CD4-positive, alpha-beta T cell treated with Interleukin-2 at 100 ng/mL for 4 hours (primary cell): ENCODE data around the gene NOD2.

Experiments used
- DNase-seq: peaks from one replicate; pipeline ENCODE4 v3.0.0-alpha.2; 2020; ENCODE audit warnings: low spot score

The NOD2 gene

GRCh38 chr16:50742576-50743200, 49.3 kb downstream of the NOD2 start:
- peak; percentile 55 for DNase-seq

GRCh38 chr16:50743581-50744225, 50.3 kb downstream of the NOD2 start:
- DNase-seq = no peak

GRCh38 chr16:50744881-50745280, 51.5 kb downstream of the NOD2 start:
- peak; percentile 56 for DNase-seq

GRCh38 chr16:50745940-50746339, 52.5 kb downstream of the NOD2 start:
- DNase-seq = no peak

- peak; percentile 78 for DNase-seq
Measured at GRCh38 chr16:50747207-50747956, 54.0 kb downstream of the NOD2 start.

GRCh38 chr16:50751528-50751927, 58.1 kb downstream of the NOD2 start:
- no peak for DNase-seq

- DNase-seq = peak; percentile 33
Measured at GRCh38 chr16:50752471-50753235, 59.2 kb downstream of the NOD2 start.

GRCh38 chr16:50756473-50756872, 63.1 kb downstream of the NOD2 start:
- DNase-seq = no peak

GRCh38 chr16:50761267-50761666, 67.9 kb downstream of the NOD2 start:
- no peak for DNase-seq

GRCh38 chr16:50762241-50762640, 68.8 kb downstream of the NOD2 start:
- no peak for DNase-seq

- no peak for DNase-seq
Measured at GRCh38 chr16:50763211-50763610, 69.8 kb downstream of the NOD2 start.

GRCh38 chr16:50765260-50765659, 71.9 kb downstream of the NOD2 start:
- no peak for DNase-seq

- no peak for DNase-seq
Measured at GRCh38 chr16:50765861-50766260, 72.5 kb downstream of the NOD2 start.

- no peak for DNase-seq
Measured at GRCh38 chr16:50767197-50767596, 73.8 kb downstream of the NOD2 start.

- no peak for DNase-seq
Measured at GRCh38 chr16:50771366-50771765, 78.0 kb downstream of the NOD2 start.

GRCh38 chr16:50774405-50774804, 81.0 kb downstream of the NOD2 start:
- DNase-seq = no peak

GRCh38 chr16:50774960-50775359, 81.6 kb downstream of the NOD2 start:
- DNase-seq = no peak

- no peak for DNase-seq
Measured at GRCh38 chr16:50776037-50776436, 82.6 kb downstream of the NOD2 start.

- DNase-seq = no peak
Measured at GRCh38 chr16:50778284-50779163, 85.1 kb downstream of the NOD2 start.

GRCh38 chr16:50781043-50781442, 87.6 kb downstream of the NOD2 start:
- peak; percentile 36 for DNase-seq

GRCh38 chr16:50781518-50781917, 88.1 kb downstream of the NOD2 start:
- DNase-seq = peak; percentile 27
